Smooth muscle cell (in vitro differentiated cells): Measurements from ENCODE around the gene SERP2. TPM values are rescaled to one million over a fixed set of nuclear protein-coding genes. Genes with fewer than 3 reads are reported as not detected.

Experiments
- DNase-seq: peaks from one replicate; lab custom pipeline; 2025; ENCODE audit not compliant: unreplicated experiment; lab: John Stamatoyannopoulos, UW
- H2AFZ ChIP-seq: fragments of 200-600 bp; sonication (generic); 2 replicates; pipeline ENCODE4 v1.6.0; 2016; ENCODE audit warnings: antibody characterized with exemption, low read depth, mild to moderate bottlenecking
- H3F3A ChIP-seq: fragments of 200-600 bp; sonication (generic); 2 replicates; pipeline ENCODE4 v1.6.0; 2017; ENCODE audit warnings: antibody characterized with exemption, low read depth
- H3K27ac ChIP-seq: fragments of 200-600 bp; sonication (generic); 2 replicates; pipeline ENCODE4 v1.5.1; 2016; ENCODE audit warnings: low read depth, mild to moderate bottlenecking
- H3K27me3 ChIP-seq: fragments of 200-600 bp; sonication (generic); 2 replicates; pipeline ENCODE4 v1.6.1; 2016; ENCODE audit warnings: low read depth, mild to moderate bottlenecking
- H3K36me3 ChIP-seq: fragments of 200-600 bp; sonication (generic); 2 replicates; pipeline ENCODE4 v1.5.1; 2016; ENCODE audit warnings: low read depth
- H3K4me1 ChIP-seq: fragments of 200-600 bp; sonication (generic); 2 replicates; pipeline ENCODE4 v1.5.1; 2016; ENCODE audit warnings: low read depth
- H3K4me2 ChIP-seq: fragments of 200-600 bp; sonication (generic); 2 replicates; pipeline ENCODE4 v1.6.0; 2016; ENCODE audit warnings: mild to moderate bottlenecking
- H3K4me3 ChIP-seq: fragments of 200-600 bp; sonication (generic); 2 replicates; pipeline ENCODE4 v1.5.1; 2016; ENCODE audit warnings: mild to moderate bottlenecking
- H3K79me2 ChIP-seq: fragments of 200-600 bp; sonication (generic); 2 replicates; pipeline ENCODE4 v1.6.0; 2016; ENCODE audit warnings: low read depth, mild to moderate bottlenecking
- H3K9ac ChIP-seq: fragments of 200-600 bp; sonication (generic); 2 replicates; pipeline ENCODE4 v1.6.0; 2016; ENCODE audit warnings: low read depth
- H3K9me3 ChIP-seq: fragments of 200-600 bp; sonication (generic); replicated peaks from 2 replicates; pipeline ENCODE4 v1.5.1; 2016; ENCODE audit warnings: low read depth
- H4K20me1 ChIP-seq: fragments of 200-600 bp; sonication (generic); 2 replicates; pipeline ENCODE4 v1.6.0; 2016; ENCODE audit warnings: low read depth
- CTCF ChIP-seq: fragments of 200-600 bp; sonication (generic); IDR thresholded peaks from 2 replicates; pipeline ENCODE4 v1.5.1; 2017; ENCODE audit warnings: borderline replicate concordance, mild to moderate bottlenecking, antibody characterized with exemption; ENCODE audit not compliant: insufficient read depth, poor library complexity, severe bottlenecking
- WGBS: methylation state at CpG from one replicate; pipeline ENCODE4 v1.1.7; 2016; ENCODE audit warnings: low lambda C conversion rate; 5-methylcytosine and 5-hydroxymethylcytosine counted together
- polyA plus RNA-seq: library from polyadenylated mRNA; unstranded; fragments of >200 nt; fragmentation: Nextera tagmentation; extraction: Ambion mirVana; gene quantifications from 2 replicates; pipeline ENCODE4 v1.2.1, GENCODE V29; 2016
- total RNA-seq: library from RNA; depleted of rRNA; stranded (reverse); fragments of >200 nt; gene quantifications from 2 replicates; pipeline ENCODE4 v1.2.3, GENCODE V29; 2014

The SERP2 gene
- total and polyA plus RNA-seq, 2 experiments from 2014 or later = 1.8 to 2.1 TPM

- no peak for DNase-seq
- no peak overlapping the region for H2AFZ ChIP-seq
- H3K4me3 ChIP-seq = no peak overlapping the region
- H3K27me3 ChIP-seq = no peaks in the 10 kb centered on the region
- no peak overlapping the region for H3K4me2 ChIP-seq
- 62% methylated on average over 9 of the region's 9 CpGs for WGBS
- no peaks in the 10 kb centered on the region for H3K79me2 ChIP-seq
- no peaks in the 10 kb centered on the region for H3K4me1 ChIP-seq
- TF ChIP-seq CTCF = no peak
- no peaks in the 10 kb centered on the region for H3K36me3 ChIP-seq
- no peaks in the 10 kb centered on the region for H4K20me1 ChIP-seq
- no peaks in the 10 kb centered on the region for H3K9me3 ChIP-seq
- peak overlapping the region; percentile 70 for H3K27ac ChIP-seq
- H3F3A ChIP-seq = peaks cover 3% of the 10 kb centered on the region
- H3K9ac ChIP-seq = peak overlapping the region; percentile 24
Observed at GRCh38 chr13:44350775-44351504, 22.7 kb upstream of the SERP2 start.

- no peak overlapping the region for H2AFZ ChIP-seq
- no peak for TF ChIP-seq CTCF
- WGBS = 73% methylated on average over 4 of the region's 4 CpGs
- H4K20me1 ChIP-seq = no peaks in the 10 kb centered on the region
- H3K4me1 ChIP-seq = no peaks in the 10 kb centered on the region
- H3K4me3 ChIP-seq = no peak overlapping the region
- peak overlapping the region; percentile 14 for H3K9ac ChIP-seq
- H3K27ac ChIP-seq = peak overlapping the region; percentile 70
- H3K4me2 ChIP-seq = no peak overlapping the region
- H3F3A ChIP-seq = peaks cover 3% of the 10 kb centered on the region
- no peaks in the 10 kb centered on the region for H3K79me2 ChIP-seq
- no peaks in the 10 kb centered on the region for H3K36me3 ChIP-seq
- no peaks in the 10 kb centered on the region for H3K27me3 ChIP-seq
- no peak for DNase-seq
- H3K9me3 ChIP-seq = no peaks in the 10 kb centered on the region
Observed at GRCh38 chr13:44351505-44351854, 22.1 kb upstream of the SERP2 start.

GRCh38 chr13:44352202-44352601 lies 21.4 kb upstream of the SERP2 start:
- Histone ChIP-seq H3K4me1 (no peaks in the 10 kb centered on the region), H3K9me3 (no peaks in the 10 kb centered on the region), H3K4me3 (no peak overlapping the region), H3K36me3 (no peaks in the 10 kb centered on the region), H4K20me1 (no peaks in the 10 kb centered on the region), H3K27me3 (no peaks in the 10 kb centered on the region), H3K9ac (no peak overlapping the region), H2AFZ (no peak overlapping the region), H3K27ac (no peak overlapping the region), H3K4me2 (peak overlapping the region; percentile 37), H3K79me2 (no peaks in the 10 kb centered on the region), H3F3A (peaks cover 3% of the 10 kb centered on the region)
- TF ChIP-seq CTCF = no peak
- WGBS = 90% methylated on average over 3 of the region's 3 CpGs
- DNase-seq = no peak

GRCh38 chr13:44352671-44353070 lies 21.0 kb upstream of the SERP2 start:
- Histone ChIP-seq H3K4me1 (no peaks in the 10 kb centered on the region), H4K20me1 (no peaks in the 10 kb centered on the region), H3K4me2 (peak overlapping the region; percentile 37), H2AFZ (no peak overlapping the region), H3K9me3 (no peaks in the 10 kb centered on the region), H3K27me3 (no peaks in the 10 kb centered on the region), H3K79me2 (no peaks in the 10 kb centered on the region), H3K27ac (no peak overlapping the region), H3K4me3 (no peak overlapping the region), H3K36me3 (no peaks in the 10 kb centered on the region), H3F3A (peaks cover 3% of the 10 kb centered on the region), H3K9ac (no peak overlapping the region)
- TF ChIP-seq CTCF = no peak
- no peak for DNase-seq
- WGBS = 27% methylated on average over 2 of the region's 2 CpGs
